T-helper 1 cell treated with Interleukin-12 subunit alpha and Interleukin-12 subunit beta and Interleukin-4 antibody, amounts not matched to agents 30 μg/mL and 1 μg/mL, for 36 hours (primary cell): Measurements from ENCODE around the gene URB1.
"Not testable (repeated sequence)": the region's sequence is repeated elsewhere in the genome, so short reads cannot be mapped to it uniquely, and the experiment has no call there.

Experiments used
- H3K27ac Mint-ChIP-seq: one replicate; pipeline ENCODE4 v1.8.0; 2021; ENCODE audit warnings: mild to moderate bottlenecking, mixed read lengths
- H3K27me3 Mint-ChIP-seq: one replicate; pipeline ENCODE4 v1.8.0; 2021; ENCODE audit warnings: low read depth, mixed read lengths
- H3K36me3 Mint-ChIP-seq: one replicate; pipeline ENCODE4 v1.8.0; 2021; ENCODE audit warnings: low read depth, mixed read lengths
- H3K4me1 Mint-ChIP-seq: one replicate; pipeline ENCODE4 v1.8.0; 2021; ENCODE audit warnings: low read depth, mixed read lengths
- H3K4me3 Mint-ChIP-seq: one replicate; pipeline ENCODE4 v1.8.0; 2021; ENCODE audit warnings: mild to moderate bottlenecking, moderate library complexity, mixed read lengths
- H3K9me3 Mint-ChIP-seq: one replicate; pipeline ENCODE4 v1.8.0; 2021; ENCODE audit warnings: mixed read lengths

URB1 gene

GRCh38 chr21:32301596-32301995 is 91.2 kb downstream of the URB1 start:
- H3K36me3 Mint-ChIP-seq: peaks cover 2% of the 10 kb centered on the region
- H3K9me3 Mint-ChIP-seq: no peaks in the 10 kb centered on the region
- H3K27me3 Mint-ChIP-seq: no peaks in the 10 kb centered on the region
- H3K4me1 Mint-ChIP-seq: no peaks in the 10 kb centered on the region
- H3K4me3 Mint-ChIP-seq: no peak overlapping the region
- no peak overlapping the region for H3K27ac Mint-ChIP-seq

DNA sequence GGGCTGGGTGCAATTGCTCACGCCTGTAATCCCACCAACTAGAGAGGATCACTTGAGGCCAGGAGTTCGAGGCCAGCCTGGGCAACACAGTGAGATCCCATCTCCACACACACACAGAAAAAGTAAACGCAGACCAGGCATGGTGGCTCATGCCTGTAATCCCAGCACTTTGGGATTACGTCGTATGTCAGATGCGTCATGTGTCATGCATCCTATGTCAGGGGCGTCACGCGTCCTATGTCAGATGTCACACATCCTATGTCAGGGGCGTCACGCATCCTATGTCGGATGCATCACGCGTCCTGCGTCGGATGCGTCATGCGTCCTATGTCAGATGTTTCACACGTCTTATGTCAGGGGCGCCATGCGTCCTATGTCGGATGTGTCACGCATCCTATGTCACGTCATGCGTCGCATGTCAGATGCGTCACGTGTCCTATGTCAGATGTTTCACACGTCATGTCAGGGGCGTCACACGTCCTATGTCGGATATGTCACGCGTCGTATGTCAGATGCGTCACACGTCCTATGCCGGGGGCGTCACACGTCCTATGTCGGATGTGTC is 92.6 kb downstream of the URB1 start:
- no peak overlapping the region for H3K4me3 Mint-ChIP-seq
- H3K36me3 Mint-ChIP-seq: peaks cover 2% of the 10 kb centered on the region
- H3K27me3 Mint-ChIP-seq: no peaks in the 10 kb centered on the region
- no peaks in the 10 kb centered on the region for H3K9me3 Mint-ChIP-seq
- H3K4me1 Mint-ChIP-seq: no peaks in the 10 kb centered on the region
- no peak overlapping the region for H3K27ac Mint-ChIP-seq

GRCh38 chr21:32299695-32300094 is 93.1 kb downstream of the URB1 start:
- Mint-ChIP-seq H3K4me3 (no peak overlapping the region), H3K4me1 (no peaks in the 10 kb centered on the region), H3K27ac (no peak overlapping the region), H3K36me3 (peaks cover 2% of the 10 kb centered on the region), H3K27me3 (no peaks in the 10 kb centered on the region), H3K9me3 (no peaks in the 10 kb centered on the region)

GRCh38 chr21:32298658-32299081 is 94.1 kb downstream of the URB1 start, which contains the start of gene MRAP:
MRAP (plus strand) TSS chr21:32298855; CDS start chr21:32298972, 117 bp downstream.
- no peak within 1 kb of the TSS for H3K27ac Mint-ChIP-seq
- H3K4me1 Mint-ChIP-seq: no peaks in the 10 kb centered on the region
- H3K4me3 Mint-ChIP-seq: no peak within 1 kb of the TSS
- no peaks in the 10 kb centered on the region for H3K27me3 Mint-ChIP-seq
- no peaks in the 10 kb centered on the region for H3K9me3 Mint-ChIP-seq
- peaks cover 2% of the 10 kb centered on the region for H3K36me3 Mint-ChIP-seq

DNA sequence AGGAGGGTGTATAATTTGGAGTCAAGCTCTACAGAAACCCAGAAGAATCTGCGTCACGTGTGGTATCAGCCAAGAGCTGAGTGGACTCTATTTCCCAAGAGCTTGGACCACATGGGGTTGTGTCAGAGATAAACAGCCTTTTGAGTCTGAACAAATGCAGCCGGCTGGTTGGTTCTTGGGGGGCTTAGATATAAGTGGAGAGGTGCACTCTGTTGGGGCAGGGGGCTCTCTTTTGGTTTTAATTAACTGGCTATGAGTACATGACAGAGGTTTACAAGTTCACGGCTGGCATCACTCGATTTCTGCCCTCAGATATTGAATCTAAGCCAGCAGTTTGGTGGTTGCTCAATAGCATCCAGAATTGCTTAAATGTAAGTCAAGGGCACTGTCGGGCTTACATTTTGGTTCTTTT is 94.7 kb downstream of the URB1 start:
- Mint-ChIP-seq H3K4me3 (no peak overlapping the region), H3K4me1 (no peaks in the 10 kb centered on the region), H3K9me3 (no peaks in the 10 kb centered on the region), H3K36me3 (peaks cover 2% of the 10 kb centered on the region), H3K27ac (no peak overlapping the region), H3K27me3 (no peaks in the 10 kb centered on the region)

GRCh38 chr21:32297449-32297848 is 95.4 kb downstream of the URB1 start:
- Mint-ChIP-seq H3K9me3 (no peaks in the 10 kb centered on the region), H3K4me3 (no peak overlapping the region), H3K4me1 (no peaks in the 10 kb centered on the region), H3K27me3 (no peaks in the 10 kb centered on the region), H3K27ac (no peak overlapping the region), H3K36me3 (peaks cover 2% of the 10 kb centered on the region)

DNA sequence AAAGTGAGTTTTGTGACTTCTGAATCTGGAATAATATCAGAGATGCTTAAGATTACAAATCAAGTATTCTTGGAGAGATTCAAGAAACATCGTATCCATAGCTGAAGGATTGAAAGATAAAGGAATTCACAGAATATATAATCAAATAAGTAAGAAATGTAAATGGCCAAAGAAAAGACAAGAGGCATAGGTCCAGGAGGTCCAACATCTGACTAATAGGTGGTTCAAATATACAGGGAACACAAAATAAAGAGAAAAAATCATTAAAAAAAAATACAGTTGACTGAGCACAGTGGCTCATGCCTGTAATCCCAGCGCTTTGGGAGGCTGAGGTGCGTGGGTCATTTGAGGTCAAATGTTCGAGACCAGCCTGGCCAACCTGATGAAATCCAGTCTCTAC is 107.3 kb downstream of the URB1 start:
- Mint-ChIP-seq H3K27ac (no peak overlapping the region), H3K4me3 (no peak overlapping the region), H3K4me1 (peaks cover 2% of the 10 kb centered on the region), H3K9me3 (no peaks in the 10 kb centered on the region), H3K27me3 (no peaks in the 10 kb centered on the region), H3K36me3 (peaks cover under 1% of the 10 kb centered on the region)

DNA sequence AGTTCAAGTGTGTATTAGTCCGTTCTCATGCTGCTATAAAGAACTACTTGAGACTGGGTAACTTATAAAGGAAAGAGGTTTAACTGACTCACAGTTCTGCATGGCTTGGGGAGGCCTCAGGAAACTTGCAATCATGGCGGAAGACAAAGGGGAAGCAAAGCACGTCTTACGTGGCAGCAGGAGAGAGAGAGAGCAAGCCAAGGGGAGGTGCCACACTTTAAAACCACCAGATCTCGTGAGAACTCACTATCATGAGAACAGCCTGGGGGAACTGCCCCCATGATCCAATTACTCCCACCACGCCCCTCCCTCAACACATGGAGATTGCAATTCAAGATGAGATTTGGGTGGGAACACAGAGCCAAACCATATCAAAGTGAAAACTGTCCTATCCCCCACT is 109.8 kb downstream of the URB1 start:
- H3K4me3 Mint-ChIP-seq: no peak overlapping the region
- no peak overlapping the region for H3K27ac Mint-ChIP-seq
- no peaks in the 10 kb centered on the region for H3K9me3 Mint-ChIP-seq
- H3K4me1 Mint-ChIP-seq: peaks cover 15% of the 10 kb centered on the region
- H3K27me3 Mint-ChIP-seq: no peaks in the 10 kb centered on the region
- H3K36me3 Mint-ChIP-seq: peaks cover 4% of the 10 kb centered on the region

DNA sequence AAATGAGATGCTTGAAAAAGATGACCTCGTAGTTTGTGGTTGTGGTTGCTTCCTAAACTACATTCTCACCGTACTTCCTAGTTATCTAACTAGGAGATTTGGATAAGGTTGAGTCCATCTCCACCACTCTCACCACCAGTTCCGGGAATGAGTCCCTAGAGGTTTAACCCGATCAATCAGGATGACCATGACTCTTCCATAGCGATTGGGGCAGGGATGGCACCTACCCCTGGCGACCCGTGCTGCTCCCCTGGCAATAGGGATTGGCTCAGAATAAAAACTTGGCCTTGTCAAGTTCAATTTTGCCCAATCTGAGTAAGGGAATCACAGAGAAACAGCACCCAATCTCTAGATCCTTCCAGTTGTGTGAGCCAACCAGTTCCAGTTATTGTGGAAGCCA is 111.3 kb downstream of the URB1 start:
- no peaks in the 10 kb centered on the region for H3K9me3 Mint-ChIP-seq
- no peak overlapping the region for H3K4me3 Mint-ChIP-seq
- H3K27ac Mint-ChIP-seq: no peak overlapping the region
- H3K27me3 Mint-ChIP-seq: no peaks in the 10 kb centered on the region
- peaks cover 4% of the 10 kb centered on the region for H3K36me3 Mint-ChIP-seq
- H3K4me1 Mint-ChIP-seq: peaks cover 16% of the 10 kb centered on the region

DNA sequence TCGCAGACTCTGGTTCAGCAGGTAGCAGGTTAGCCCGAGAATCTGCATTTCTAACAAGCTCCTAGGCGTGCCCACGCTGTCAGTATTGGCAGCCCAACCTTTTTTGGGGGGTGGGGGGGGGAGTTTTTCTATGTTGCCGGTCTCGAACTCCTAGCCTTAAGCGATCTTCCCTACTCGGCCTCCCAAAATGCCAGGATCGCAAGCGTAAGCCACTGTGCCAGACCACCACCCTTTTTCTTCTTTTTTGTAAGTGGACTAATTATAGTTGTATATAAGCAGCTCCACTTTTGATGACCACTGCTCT is 113.5 kb downstream of the URB1 start:
- peaks cover 7% of the 10 kb centered on the region for H3K36me3 Mint-ChIP-seq
- peak overlapping the region; percentile 99 for H3K4me3 Mint-ChIP-seq
- peak overlapping the region; percentile 96 for H3K27ac Mint-ChIP-seq
- H3K27me3 Mint-ChIP-seq: no peaks in the 10 kb centered on the region
- H3K4me1 Mint-ChIP-seq: peaks cover 17% of the 10 kb centered on the region
- H3K9me3 Mint-ChIP-seq: no peaks in the 10 kb centered on the region

DNA sequence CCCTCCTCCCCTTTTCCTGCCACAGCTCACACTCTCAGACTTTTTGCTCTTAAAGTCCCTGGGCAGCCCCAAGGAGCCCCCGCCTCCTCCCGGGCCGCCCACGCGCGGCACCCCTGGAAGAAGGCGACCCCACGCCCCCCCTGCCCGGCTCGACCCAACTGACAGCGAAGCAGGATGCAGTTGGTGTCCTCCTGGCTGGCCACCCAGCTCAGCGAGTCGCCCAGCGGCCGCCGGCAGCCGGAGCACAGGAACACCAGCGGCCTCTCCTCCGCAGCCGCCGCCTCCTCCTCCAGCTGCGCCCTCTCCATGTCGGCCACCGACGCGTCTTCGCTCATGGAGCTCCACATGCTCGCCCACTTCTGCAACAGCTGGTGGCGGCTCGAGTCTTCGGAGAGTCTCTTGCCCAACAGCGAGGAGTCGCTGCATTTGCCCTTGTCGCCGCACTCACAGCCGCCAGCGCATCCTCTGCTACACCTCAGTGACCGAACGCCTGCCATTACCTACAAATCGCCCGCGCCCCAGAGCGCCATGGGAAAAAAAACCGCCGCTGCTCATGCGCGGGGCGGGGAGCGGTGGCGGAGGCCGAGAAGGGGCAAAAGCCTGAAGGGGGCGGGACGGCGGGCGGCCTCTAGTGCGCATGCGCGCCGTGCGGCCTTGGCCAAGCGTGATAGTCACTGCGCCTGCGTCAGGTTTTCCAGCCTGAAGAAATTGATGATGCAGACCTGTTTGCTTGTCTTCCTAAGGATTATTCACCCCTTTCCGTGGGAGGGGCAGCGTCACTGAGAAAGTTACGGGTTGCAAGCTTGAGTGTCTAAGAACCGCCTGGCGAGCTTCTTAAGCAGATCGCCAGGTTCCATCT is 114.1 kb downstream of the URB1 start, which contains the start of gene MIS18A:
Gene MIS18A (minus strand): TSS at position 532 of the 859 bp plus-strand sequence. CDS start 35 bp downstream, at position 497.
- Mint-ChIP-seq H3K27ac (peak within 1 kb of the TSS; percentile 96), H3K9me3 (no peaks in the 10 kb centered on the region)

DNA sequence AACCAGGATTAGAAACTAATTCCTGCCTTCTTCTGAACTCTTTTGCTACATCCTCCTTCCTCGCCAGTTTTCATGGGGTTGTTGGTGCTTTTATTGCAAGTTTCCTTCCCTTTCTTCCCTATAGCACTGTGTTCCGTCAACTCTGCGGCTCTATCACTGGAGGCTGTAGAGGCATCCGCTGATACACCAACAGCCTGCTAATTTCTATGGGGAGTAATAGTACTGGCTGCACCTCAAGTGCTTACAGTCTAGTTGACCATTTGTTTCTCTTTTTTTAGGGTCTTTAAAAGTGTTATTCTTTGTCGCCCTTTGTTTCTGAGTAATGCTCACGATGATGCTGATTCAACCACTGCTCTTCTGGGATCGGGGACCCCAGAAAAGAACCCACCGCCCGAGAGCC is 114.7 kb downstream of the URB1 start:
- peaks cover 7% of the 10 kb centered on the region for H3K36me3 Mint-ChIP-seq
- peaks cover 17% of the 10 kb centered on the region for H3K4me1 Mint-ChIP-seq

More for the DNA sequence above, 114.1 kb downstream of the URB1 start, which contains the start of gene MIS18A:
- peaks cover 7% of the 10 kb centered on the region for H3K36me3 Mint-ChIP-seq
- no peaks in the 10 kb centered on the region for H3K27me3 Mint-ChIP-seq
- peak within 1 kb of the TSS; percentile 99 for H3K4me3 Mint-ChIP-seq
- H3K4me1 Mint-ChIP-seq: peaks cover 17% of the 10 kb centered on the region

DNA sequence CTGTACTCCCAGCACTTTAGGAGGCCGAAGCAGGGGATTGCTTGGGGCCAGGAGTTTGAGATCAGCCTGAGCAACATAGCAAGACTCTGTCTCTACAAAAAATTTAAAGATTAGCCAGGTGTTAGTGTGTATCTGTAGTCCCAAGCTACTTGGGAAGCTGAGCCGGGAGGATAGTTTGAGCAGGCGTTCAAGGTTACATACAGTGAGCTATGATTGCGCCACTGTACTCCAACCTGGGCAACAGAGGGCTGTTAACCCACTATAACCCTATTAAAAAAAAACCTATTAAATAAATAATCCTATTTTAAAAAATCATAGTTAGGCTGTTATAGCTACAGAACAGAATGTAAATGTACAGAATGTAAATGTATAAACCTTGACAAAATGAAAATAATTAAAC is 116.1 kb downstream of the URB1 start:
- Mint-ChIP-seq H3K27me3 (no peaks in the 10 kb centered on the region), H3K4me3 (no peak overlapping the region), H3K9me3 (no peaks in the 10 kb centered on the region), H3K36me3 (peaks cover 7% of the 10 kb centered on the region), H3K27ac (peak overlapping the region; percentile 20), H3K4me1 (peaks cover 17% of the 10 kb centered on the region)

More for the DNA sequence above, 114.7 kb downstream of the URB1 start:
- Mint-ChIP-seq H3K27ac (peak overlapping the region; percentile 83), H3K27me3 (no peaks in the 10 kb centered on the region), H3K4me3 (peak overlapping the region; percentile 99), H3K9me3 (no peaks in the 10 kb centered on the region)

DNA sequence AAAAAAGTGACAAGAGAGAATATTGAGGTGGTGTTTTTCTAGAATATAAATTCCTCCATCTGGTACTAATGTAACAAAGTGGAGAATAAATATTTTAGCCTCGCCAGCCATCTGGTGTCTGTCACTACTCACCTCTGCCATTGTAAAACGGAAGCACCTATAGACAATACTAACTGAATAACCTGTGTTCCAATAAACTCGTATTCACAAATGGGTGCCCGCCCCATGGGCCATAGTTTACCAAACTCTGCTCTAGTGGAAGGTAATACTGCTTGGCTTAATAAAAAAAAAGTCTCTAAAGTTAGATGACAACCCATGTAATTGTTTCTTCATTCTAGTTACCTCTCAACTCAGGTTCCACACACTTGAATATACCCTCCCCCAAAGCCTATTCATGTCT is 122.1 kb downstream of the URB1 start:
- Mint-ChIP-seq H3K27me3 (no peaks in the 10 kb centered on the region), H3K27ac (no peak overlapping the region), H3K4me3 (no peak overlapping the region), H3K36me3 (peaks cover 6% of the 10 kb centered on the region), H3K4me1 (no peaks in the 10 kb centered on the region), H3K9me3 (no peaks in the 10 kb centered on the region)

- not testable (repeated sequence) for H3K27ac Mint-ChIP-seq, H3K36me3 Mint-ChIP-seq, H3K4me3 Mint-ChIP-seq, H3K9me3 Mint-ChIP-seq, H3K27me3 Mint-ChIP-seq, H3K4me1 Mint-ChIP-seq
These were observed 127.5 kb downstream of the URB1 start for GRCh38 chr21:32265321-32265720.
